Measurements from ENCODE around the gene SOBP. TPM values are rescaled to one million over a fixed set of nuclear protein-coding genes. Genes with fewer than 3 reads are reported as not detected.

Gene SOBP
- total RNA-seq, 1 experiment from 2014 or later, result 1.6 TPM

DNA sequence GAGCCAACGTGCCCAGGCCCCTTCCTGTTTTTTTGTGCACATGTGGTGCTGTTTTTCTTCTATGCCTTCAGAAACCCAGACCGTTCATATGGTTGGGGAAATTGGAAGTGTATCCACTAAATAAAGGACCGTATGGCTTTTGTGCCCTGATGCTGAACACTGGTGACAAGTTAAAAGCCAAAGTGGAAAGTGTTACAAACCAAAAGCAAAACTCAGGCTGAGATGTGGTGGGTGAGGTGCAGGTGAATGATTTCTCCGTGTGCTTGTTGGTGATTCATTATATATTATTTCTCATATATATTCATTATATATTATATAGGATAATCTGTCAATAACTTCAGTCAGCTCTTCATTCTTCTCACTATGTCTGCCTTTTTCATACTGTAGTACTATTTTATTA, 148.6 kb downstream of the SOBP start:
- DNase-seq (ENCODE audit: low read depth), result no peak

DNA sequence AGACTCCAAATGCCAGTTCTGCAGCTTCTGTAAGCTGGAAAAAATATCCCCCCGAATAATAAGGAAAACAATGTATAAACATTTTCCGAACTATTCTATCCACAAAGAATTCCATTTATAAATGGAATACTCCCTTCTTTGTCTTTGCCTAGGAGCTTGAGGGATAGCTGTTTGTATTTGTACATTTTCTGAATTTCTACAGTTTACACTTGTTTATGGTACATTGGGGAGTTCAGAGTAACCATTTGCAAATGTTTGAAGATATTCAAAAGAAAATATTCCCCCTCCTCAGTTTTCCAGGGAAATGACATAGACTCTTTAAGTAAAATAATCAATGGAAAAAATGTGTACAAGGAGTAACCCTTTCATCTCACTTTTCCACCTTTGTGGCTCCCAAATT, 149.6 kb downstream of the SOBP start:
- no peak for DNase-seq (ENCODE audit: low read depth)

GRCh38 chr6:107641071-107641470, 151.2 kb downstream of the SOBP start:
- DNase-seq (ENCODE audit: low read depth), result no peak

DNA sequence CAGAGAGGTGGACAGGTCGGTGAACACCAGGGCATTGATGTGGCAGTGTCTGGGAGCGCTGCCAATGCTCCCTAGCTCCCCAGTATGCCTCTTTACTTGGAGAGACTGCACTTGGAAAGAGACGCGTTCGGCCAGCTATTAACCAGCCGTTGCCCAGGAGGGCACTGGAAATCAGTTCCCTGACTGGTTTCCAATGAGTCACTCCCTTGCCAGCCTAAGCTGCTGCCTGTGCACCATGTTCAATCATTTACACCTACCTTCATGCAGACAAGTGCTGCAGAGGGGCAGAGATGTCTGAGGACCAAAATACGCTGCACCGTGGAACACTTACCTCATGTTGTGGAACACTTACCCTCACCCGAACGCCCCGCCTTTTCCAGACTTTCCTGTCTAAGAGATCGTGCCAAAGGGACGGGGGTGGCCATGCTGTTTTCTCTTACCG, 151.6 kb downstream of the SOBP start:
- peak; percentile 76 for DNase-seq (ENCODE audit: low read depth)

DNA sequence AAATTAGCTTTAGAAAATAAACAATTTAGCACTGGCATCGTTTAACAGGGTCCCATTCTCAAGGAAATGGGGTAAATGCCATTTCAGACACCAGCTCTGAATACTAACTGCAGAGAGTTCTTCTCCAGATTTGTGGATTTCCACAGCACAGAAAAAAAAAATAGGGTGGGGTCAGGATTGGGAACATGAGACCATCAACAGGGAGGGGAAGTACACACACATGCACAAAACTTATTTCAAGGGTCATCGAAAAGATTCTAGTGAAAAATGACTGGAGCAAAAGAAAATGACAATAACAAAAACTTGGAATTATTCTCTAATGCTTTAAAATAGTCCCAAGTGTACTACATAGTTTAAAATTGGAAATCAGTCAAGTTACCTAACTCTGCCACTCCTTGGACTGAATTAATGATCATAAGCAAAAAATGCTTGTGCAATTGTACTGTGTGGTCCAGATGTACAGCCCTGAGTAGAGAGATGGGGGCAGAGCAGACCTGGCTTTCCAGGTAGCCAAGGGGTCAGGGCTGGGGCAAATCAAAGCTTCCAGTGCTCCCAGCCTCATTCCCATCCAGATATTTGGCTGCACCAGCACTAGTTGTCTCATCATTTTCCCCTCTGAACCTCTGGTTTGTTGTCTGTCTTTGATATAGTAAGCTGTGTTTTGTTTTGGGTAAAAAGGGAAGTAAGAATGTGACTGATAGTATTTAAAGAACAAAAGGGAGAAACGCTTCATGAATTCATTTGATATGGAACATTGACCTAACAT, 152.4 kb downstream of the SOBP start:
- DNase-seq (ENCODE audit: low read depth), result no peak

- no peak for DNase-seq (ENCODE audit: low read depth)
Measured at GRCh38 chr6:107642861-107643328, 153.0 kb downstream of the SOBP start.

DNA sequence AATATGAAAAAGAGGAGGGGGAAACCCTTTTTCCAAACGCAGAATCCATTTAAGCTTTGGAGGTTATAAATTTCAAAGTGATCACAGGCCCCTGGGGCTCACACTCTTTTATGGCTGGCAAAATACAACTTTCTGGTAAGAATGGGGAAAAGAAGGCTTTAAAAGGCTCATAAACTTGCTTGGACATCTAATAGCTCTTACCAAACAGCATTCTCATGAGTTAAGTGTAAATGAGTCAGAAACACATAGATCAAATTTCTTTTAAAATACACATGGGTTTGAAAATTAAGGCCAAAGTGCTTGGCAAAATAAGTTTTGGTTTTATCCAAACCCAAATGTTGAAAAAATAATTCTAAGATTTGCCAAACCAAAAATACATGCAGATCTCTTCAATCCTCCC, 154.6 kb downstream of the SOBP start:
- peak; percentile 34 for DNase-seq (ENCODE audit: low read depth)

DNA sequence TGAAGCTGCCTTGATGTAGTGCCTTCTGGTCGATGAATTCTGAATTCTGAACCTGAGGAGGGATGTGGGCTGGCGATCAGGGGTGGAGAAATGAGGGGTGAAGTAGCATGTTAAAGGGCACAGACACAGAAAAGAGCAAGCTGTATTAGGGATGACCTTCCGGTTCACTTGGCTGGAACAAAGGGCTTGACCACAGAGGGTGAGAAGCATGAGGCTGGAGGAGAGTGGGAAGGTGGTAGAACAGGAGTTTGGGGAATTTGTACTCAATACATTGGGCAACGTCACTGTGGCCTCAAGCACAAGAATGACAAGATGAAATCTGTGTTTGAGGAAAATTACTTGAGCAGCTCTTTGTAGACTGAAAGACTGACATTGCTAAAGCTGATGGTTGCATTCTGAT, 155.8 kb downstream of the SOBP start:
- DNase-seq (ENCODE audit: low read depth), result no peak

- no peak for DNase-seq (ENCODE audit: low read depth)
Measured at GRCh38 chr6:107646176-107646575, 156.3 kb downstream of the SOBP start.

DNA sequence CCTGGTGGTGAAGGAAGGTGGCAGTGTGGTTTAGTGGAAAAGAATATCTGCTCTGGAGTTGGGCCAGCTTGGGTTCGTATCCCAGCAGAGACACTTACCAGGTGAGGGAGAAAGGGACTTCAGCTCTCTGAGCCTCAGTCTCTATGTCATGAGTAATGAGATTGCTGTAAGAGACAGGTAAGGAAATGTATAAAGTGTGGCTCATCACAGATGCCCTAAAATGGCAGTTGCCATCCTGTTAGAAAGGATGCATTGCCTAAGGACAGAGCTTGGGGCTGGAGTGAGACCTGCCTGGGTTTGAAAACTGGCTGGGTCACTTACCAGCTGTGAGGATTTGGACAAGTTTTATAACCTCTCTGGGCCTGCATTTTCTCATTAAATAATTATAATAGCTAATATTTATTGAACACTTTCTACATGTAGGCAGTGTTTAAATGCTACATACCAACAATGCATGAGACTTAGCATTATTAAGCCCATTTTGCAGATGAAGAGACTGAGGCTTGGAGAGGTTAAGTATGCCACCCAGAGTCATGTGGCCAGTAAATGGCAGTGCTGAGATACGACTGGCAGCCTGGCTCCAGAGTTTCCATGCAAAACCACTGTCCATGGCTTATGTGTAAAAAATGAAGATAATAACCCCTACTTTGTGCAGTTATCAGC, 157.0 kb downstream of the SOBP start:
- no peak for DNase-seq (ENCODE audit: low read depth)

GRCh38 chr6:107647439-107647948, 157.6 kb downstream of the SOBP start:
- peak; percentile 55 for DNase-seq (ENCODE audit: low read depth)

DNA sequence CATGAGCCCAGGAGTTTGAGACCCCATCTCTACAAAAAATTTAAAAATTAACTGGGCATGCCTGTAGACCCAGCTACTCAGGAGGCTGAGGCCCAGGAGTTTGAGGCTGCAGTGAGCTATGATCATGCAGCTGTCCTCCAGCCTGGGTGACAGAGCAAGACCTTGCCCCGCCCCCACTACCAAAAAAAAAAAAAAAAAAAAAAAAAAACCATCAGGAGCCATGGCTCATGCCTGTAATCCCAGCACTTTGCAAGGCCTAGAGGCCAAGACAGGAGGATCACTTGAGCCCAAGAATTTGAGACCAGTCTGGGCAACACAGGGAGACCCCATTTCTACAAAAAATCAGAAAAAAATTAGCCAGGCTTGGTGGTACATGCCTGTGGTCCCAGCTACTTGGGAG, 159.1 kb downstream of the SOBP start:
- DNase-seq (ENCODE audit: low read depth), result no peak

DNA sequence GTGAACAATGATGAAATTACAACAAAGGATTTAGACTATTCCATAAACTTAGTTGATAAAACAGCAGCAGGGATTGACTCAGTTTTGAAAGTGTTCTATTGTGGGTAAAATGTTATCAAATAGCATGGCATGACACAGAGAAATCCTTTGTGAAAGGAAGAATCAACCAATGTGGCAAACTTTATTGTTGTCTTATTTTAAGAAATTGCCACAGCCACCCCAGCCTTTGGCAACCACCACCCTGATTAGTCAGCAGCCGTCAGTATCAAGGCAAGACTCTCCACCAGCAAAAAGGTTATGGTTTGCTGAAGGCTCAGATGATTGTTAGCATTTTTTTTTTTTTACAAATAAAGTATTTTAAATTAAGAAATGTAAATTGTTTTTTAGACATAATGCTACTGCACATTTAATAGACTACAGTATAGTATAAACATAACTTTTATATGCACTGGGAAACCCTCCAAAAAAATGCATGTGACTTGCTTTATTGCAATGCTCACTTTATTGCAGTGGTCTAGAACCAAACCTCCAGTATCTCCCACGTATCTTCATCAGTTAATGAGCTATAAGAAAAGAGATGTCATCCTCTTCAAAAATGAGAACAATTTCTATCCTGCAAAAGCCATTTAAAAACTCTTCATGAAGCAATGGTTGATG, 162.7 kb downstream of the SOBP start:
- DNase-seq (ENCODE audit: low read depth), result peak; percentile 76

- no peak for DNase-seq (ENCODE audit: low read depth)
Measured at GRCh38 chr6:107653183-107653580, 163.3 kb downstream of the SOBP start.

GRCh38 chr6:107653861-107654394, 164.0 kb downstream of the SOBP start:
- peak; percentile 46 for DNase-seq (ENCODE audit: low read depth)

DNA sequence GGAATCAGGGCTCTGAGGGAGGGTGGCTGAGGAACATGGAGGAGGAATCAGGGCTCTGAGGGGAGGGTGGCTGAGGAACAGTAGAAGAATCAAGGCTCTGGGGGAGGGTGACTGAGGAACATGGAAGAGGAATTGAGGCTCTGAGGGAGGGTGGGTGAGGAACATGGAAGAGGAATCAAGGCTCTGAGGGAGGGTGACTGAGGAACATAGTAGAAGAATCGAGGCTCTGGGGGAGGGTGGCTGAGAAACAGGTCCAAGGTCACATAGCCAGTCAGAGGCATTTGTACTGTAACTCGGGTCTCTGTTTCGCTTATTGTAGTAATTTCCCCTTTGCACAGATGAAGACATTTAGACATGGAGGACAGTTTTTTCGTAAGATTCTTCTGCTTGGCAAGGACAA, 164.8 kb downstream of the SOBP start:
- DNase-seq (ENCODE audit: low read depth), result no peak

GRCh38 chr6:107655245-107655644, 165.3 kb downstream of the SOBP start:
- no peak for DNase-seq (ENCODE audit: low read depth)

GRCh38 chr6:107655864-107656263, 165.9 kb downstream of the SOBP start:
- no peak for DNase-seq (ENCODE audit: low read depth)

GRCh38 chr6:107656401-107656800, 166.5 kb downstream of the SOBP start:
- DNase-seq (ENCODE audit: low read depth), result peak; percentile 72

DNA sequence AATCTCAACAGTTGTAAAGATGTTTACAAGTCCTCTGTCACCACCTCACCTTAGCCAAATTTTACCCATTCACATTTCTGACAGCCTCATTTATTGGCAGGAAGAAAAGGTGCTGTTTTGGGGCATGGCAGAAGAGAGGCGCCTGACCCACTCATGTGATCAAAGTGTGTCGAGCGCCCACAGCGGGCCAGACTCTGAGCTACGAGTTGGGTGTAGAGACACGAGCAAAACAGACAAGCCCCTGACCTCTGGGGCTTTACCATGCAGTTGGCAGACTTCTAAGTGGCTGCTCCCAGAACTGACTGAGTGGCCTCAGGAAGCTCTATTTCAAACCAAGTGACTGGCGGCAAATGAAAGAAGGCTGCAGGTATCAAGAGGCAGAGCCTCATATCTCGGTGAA, 167.0 kb downstream of the SOBP start:
- DNase-seq (ENCODE audit: low read depth), result no peak

- DNase-seq (ENCODE audit: low read depth), result peak; percentile 60
Measured at GRCh38 chr6:107657373-107657754, 167.4 kb downstream of the SOBP start.

DNA sequence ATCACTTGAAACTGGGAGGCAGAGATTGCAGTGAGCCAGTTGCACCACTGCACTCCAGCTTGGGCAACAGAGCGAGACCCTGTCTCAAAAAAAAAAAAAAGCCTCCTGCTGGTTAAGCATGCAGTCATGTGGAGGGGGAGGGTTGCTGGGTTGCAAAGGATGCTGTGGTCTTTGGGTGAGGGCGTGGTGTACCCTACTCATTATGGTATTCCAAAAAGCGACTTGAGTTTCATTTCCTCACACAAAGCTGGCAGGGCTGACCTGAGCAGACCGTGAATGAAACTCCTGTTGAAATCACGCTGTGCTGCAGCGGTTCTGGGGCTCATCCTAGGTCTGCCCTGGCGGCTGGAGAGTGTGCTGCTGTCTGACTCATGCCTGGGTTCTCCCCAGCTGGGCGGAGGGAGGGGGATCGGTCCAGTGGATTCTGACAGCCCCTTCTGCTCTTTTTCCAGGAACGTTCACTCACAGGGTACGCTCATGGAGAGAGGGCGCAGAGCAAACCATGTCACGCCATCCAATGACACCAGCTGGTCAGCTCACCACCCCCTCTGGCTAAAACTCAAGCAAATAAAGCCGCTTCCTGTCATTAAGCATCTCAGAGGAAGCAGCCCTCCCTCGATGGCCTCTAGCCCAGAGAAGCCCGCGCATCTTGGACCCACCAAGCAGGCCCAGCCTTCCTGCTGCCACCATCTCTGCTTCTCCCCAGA, 168.0 kb downstream of the SOBP start:
- DNase-seq (ENCODE audit: low read depth), result peak; percentile 99
